NCI-H69 (cell line): ENCODE data around the gene PCTP.

Experiments
- DNase-seq: peaks from one replicate; lab custom pipeline; 2025; lab: John Stamatoyannopoulos, UW

The PCTP gene

GRCh38 chr17:55794725-55795482 is 44.1 kb downstream of the PCTP start:
- DNase-seq: peak; percentile 96

GRCh38 chr17:55806745-55807495 is 56.1 kb downstream of the PCTP start:
- DNase-seq: no peak

- DNase-seq: no peak
These were observed 60.7 kb downstream of the PCTP start for GRCh38 chr17:55811536-55811935.

GRCh38 chr17:55812323-55812722 is 61.5 kb downstream of the PCTP start:
- DNase-seq: no peak

- DNase-seq: no peak
These were observed 63.1 kb downstream of the PCTP start for GRCh38 chr17:55813944-55814343.

- DNase-seq: peak; percentile 86
These were observed 63.5 kb downstream of the PCTP start for GRCh38 chr17:55814377-55814776.

DNA sequence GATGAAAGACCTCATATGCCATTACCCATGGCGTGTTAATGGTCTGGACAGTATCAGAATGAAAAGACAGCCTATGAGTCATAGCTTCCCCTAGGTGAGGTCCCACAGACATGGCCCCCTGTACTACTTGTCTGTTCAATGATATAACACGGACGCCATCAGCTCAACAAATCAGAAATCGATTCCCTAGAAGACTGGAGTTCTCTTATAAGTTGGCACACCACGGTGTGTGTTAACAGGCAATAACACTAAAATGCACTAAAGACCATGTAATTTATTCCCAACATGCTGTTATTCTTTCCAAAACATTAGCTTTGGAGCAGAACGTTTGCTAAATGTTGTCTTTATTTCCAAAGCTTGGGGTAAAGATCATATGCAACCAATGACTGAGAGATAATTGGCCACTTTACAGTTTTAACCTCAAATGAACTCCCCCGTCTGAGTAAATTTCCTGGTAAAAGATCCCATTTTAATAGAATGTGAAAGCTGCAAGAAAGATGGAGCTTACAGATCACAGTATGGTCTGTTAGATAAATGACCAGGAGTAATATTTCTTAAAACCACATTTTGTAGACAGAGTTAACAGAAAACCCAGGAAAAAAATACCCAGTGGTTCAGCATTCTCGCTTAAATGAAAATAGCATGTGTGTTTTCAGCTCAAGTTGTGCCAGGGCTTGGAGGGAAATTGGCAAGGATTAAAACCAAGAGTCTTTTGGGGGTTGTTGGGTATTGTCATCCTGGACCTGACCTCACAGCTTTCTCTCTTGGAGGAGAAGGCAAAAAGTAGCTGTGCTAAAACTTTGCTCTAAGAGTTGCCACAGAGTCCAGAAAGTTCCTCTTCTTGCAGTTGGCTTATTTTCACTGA is 65.9 kb downstream of the PCTP start:
- DNase-seq: peak; percentile 59

DNA sequence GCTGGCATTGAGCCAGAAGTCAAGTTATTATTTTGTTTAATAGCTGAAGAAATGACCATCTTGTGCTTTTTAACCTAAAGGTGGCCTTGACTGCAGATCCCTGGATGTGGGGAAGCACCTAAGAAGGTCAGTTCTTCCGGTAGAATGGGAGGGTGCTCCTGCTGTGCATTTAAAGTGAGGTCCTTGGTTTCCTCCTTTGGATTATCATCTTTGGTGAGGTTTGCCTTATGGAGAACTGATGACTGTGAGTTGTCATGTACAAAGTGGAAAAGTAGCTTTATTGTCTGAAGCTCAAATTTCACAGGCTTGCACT is 66.5 kb downstream of the PCTP start:
- DNase-seq: no peak

GRCh38 chr17:55818026-55818425 is 67.2 kb downstream of the PCTP start:
- DNase-seq: no peak

DNA sequence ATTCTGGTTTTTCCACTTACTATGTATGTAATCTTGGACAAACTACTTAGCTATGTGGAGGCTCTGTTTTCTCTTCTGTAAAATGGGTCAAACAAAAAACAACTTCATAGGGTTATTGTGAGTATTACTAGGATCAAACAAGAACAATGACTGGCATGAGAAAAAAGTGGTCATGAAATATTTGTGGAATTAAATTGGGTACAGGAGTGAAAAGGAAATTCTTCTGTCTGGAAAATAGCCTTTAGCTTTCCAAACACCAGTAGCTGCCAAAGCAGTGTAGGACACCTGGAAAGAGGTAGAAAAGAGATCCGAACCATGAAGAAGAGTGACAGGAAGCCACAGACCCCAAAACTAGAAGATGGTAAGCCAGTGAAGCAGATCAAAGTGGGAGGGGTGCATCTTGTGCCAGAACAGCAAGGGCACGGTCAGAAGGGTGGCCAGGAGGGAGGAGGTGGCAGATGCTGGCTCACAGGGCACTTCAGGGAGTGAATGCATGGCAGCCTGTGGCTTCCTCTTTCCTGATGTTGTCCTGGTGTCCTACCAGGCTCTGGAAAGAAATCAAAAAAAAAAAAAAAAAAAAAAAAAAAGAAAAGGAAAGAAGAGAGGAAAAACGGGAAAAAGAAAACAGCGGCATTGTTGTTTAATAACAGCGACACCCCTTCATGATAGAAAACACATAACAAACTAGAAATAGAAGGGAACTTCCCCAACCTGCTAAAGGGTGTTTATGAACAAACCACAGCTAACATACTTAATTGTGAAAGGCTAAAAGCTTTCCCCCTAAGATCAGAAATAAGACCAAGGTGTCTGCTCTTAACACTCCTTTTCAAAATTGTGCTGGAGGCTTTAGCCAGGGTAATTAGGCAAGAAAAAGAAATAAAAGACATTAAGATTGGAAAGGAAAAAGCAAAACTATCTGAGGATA is 67.9 kb downstream of the PCTP start:
- DNase-seq: no peak

- no peak for DNase-seq
These were observed 69.8 kb downstream of the PCTP start for GRCh38 chr17:55820675-55821074.

GRCh38 chr17:55822028-55822427 is 71.2 kb downstream of the PCTP start:
- no peak for DNase-seq

DNA sequence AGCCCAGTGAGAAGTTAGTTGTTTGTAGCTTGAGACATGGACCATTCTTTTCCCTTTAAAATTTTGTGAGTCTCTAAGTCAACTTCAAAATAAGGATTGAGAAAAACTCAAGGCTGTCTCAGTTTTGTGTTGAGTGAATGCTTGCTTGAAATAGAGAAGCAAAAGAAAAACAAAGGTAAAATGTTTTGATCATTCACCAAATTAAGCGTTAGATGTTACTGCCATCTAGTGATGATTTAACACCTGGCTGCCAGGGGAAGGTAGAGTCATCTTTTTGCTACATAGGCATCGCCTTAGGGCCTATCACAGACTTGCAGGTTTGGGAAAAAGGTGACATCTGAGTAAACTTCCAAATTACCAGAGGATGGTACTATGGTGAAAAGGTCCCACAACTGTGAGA is 74.4 kb downstream of the PCTP start:
- peak; percentile 69 for DNase-seq
